Measurements from ENCODE around the gene LDLR. TPM values are rescaled to one million over a fixed set of nuclear protein-coding genes. Genes with fewer than 3 reads are reported as not detected.

The LDLR gene
- total RNA-seq, 2 experiments from 2014 or later: 88.3 to 99.1 TPM

- no peaks in the 10 kb centered on the region for H3K9me3 ChIP-seq (ENCODE audit: low read length)
These were observed 24.4 kb upstream of the LDLR start for GRCh38 chr19:11064831-11065303.

GRCh38 chr19:11066326-11066725, 22.9 kb upstream of the LDLR start:
- Histone ChIP-seq H3K79me2 (ENCODE audit: insufficient read depth, low read depth, low read length) (no peaks in the 10 kb centered on the region), H3K4me3 (ENCODE audit: low read depth, low read length, poor library complexity, severe bottlenecking) (no peak overlapping the region), H3K9me3 (ENCODE audit: low read length) (no peaks in the 10 kb centered on the region), H3K27ac (ENCODE audit: low read depth, low read length, poor library complexity, severe bottlenecking) (no peak overlapping the region), H3K9me2 (ENCODE audit: insufficient read depth, low read length) (no peaks in the 10 kb centered on the region), H4K20me1 (ENCODE audit: insufficient read depth, low read length) (no peaks in the 10 kb centered on the region), H3K4me2 (ENCODE audit: low read length) (no peak overlapping the region), H3K4me1 (ENCODE audit: insufficient read depth, low read length, poor library complexity, severe bottlenecking) (no peaks in the 10 kb centered on the region), H3K36me3 (ENCODE audit: insufficient read depth, low read length) (peaks cover 66% of the 10 kb centered on the region), H2AFZ (ENCODE audit: low read length) (no peak overlapping the region)
- no peak for DNase-seq (ENCODE audit: low spot score)
- POLR2A ChIA-PET: no interaction called here
- BruUV-seq (replicated peaks): no TSS peak
- intact Hi-C loops (cut with micrococcal nuclease; ENCODE audit: unreplicated experiment): no loop called here
- TF ChIP-seq CTCF (conservative IDR thresholded peaks at IDR 0.05; ENCODE audit: low read length) (no peak), EZH2phosphoT487 (IDR thresholded peaks at IDR 0.05; ENCODE audit: borderline replicate concordance, low read depth, low read length) (no peak)
- CTCF ChIA-PET (ENCODE audit: unreplicated experiment): no interaction called here

More at GRCh38 chr19:11064831-11065303, 24.4 kb upstream of the LDLR start:
- DNase-seq (ENCODE audit: low spot score): no peak
- Histone ChIP-seq H3K79me2 (ENCODE audit: insufficient read depth, low read depth, low read length) (no peaks in the 10 kb centered on the region), H3K4me2 (ENCODE audit: low read length) (no peak overlapping the region), H4K20me1 (ENCODE audit: insufficient read depth, low read length) (no peaks in the 10 kb centered on the region), H3K9me2 (ENCODE audit: insufficient read depth, low read length) (no peaks in the 10 kb centered on the region), H3K27ac (ENCODE audit: low read depth, low read length, poor library complexity, severe bottlenecking) (no peak overlapping the region), H3K4me3 (ENCODE audit: low read depth, low read length, poor library complexity, severe bottlenecking) (no peak overlapping the region), H2AFZ (ENCODE audit: low read length) (no peak overlapping the region), H3K36me3 (ENCODE audit: insufficient read depth, low read length) (peaks cover 79% of the 10 kb centered on the region), H3K4me1 (ENCODE audit: insufficient read depth, low read length, poor library complexity, severe bottlenecking) (no peaks in the 10 kb centered on the region)
- ChIA-PET CTCF (ENCODE audit: unreplicated experiment) (no interaction called here), POLR2A (no interaction called here)
- intact Hi-C loops (cut with micrococcal nuclease; ENCODE audit: unreplicated experiment): no loop called here
- BruUV-seq (replicated peaks): no TSS peak
- TF ChIP-seq CTCF (conservative IDR thresholded peaks at IDR 0.05; ENCODE audit: low read length) (no peak), EZH2phosphoT487 (IDR thresholded peaks at IDR 0.05; ENCODE audit: borderline replicate concordance, low read depth, low read length) (no peak)

GRCh38 chr19:11067356-11068113, 21.7 kb upstream of the LDLR start:
- POLR2A ChIA-PET: no interaction called here
- Histone ChIP-seq H3K4me1 (ENCODE audit: insufficient read depth, low read length, poor library complexity, severe bottlenecking) (no peaks in the 10 kb centered on the region), H2AFZ (ENCODE audit: low read length) (no peak overlapping the region), H4K20me1 (ENCODE audit: insufficient read depth, low read length) (no peaks in the 10 kb centered on the region), H3K4me2 (ENCODE audit: low read length) (no peak overlapping the region), H3K27ac (ENCODE audit: low read depth, low read length, poor library complexity, severe bottlenecking) (no peak overlapping the region), H3K9me2 (ENCODE audit: insufficient read depth, low read length) (no peaks in the 10 kb centered on the region), H3K4me3 (ENCODE audit: low read depth, low read length, poor library complexity, severe bottlenecking) (no peak overlapping the region), H3K79me2 (ENCODE audit: insufficient read depth, low read depth, low read length) (no peaks in the 10 kb centered on the region), H3K9me3 (ENCODE audit: low read length) (no peaks in the 10 kb centered on the region), H3K36me3 (ENCODE audit: insufficient read depth, low read length) (peaks cover 54% of the 10 kb centered on the region)
- intact Hi-C loops (cut with micrococcal nuclease; ENCODE audit: unreplicated experiment): no loop called here
- no peak for DNase-seq (ENCODE audit: low spot score)
- CTCF ChIA-PET (ENCODE audit: unreplicated experiment): no interaction called here
- no TSS peak for BruUV-seq (replicated peaks)
- TF ChIP-seq EZH2phosphoT487 (IDR thresholded peaks at IDR 0.05; ENCODE audit: borderline replicate concordance, low read depth, low read length) (no peak), CTCF (conservative IDR thresholded peaks at IDR 0.05; ENCODE audit: low read length) (no peak)

All from OCI-LY7 (cell line).